GM08714 (cell line): ENCODE results near the gene RFFL.

Experiments used
- H3K4me3 ChIP-seq: fragments of 200-500 bp; sonication (Bioruptor generic); 2 replicates; pipeline ENCODE4 v1.5.1; 2014; ENCODE audit warnings: mild to moderate bottlenecking, low read length, inconsistent platforms
- ZNF274 ChIP-seq: IDR thresholded peaks from 2 replicates; pipeline ENCODE4 v1.6.1; 2012; ENCODE audit warnings: mild to moderate bottlenecking, low read depth, low read length

Gene RFFL

GRCh38 chr17:35069311-35069710 is 5.8 kb upstream of the RFFL start:
- no peak for TF ChIP-seq ZNF274
- H3K4me3 ChIP-seq, result peak overlapping the region; percentile 58; the same call in 1 of the 2 replicates

GRCh38 chr17:35068249-35068648 is 4.7 kb upstream of the RFFL start:
- TF ChIP-seq ZNF274, result no peak
- H3K4me3 ChIP-seq, result peak overlapping the region; percentile 58; the same call in 1 of the 2 replicates

GRCh38 chr17:35065880-35066279 is 2.4 kb upstream of the RFFL start:
- H3K4me3 ChIP-seq, result no peak overlapping the region
- no peak for TF ChIP-seq ZNF274

GRCh38 chr17:35064516-35065215 is 1.2 kb upstream of the RFFL start:
- TF ChIP-seq ZNF274, result no peak
- no peak overlapping the region for H3K4me3 ChIP-seq

- no peak for TF ChIP-seq ZNF274
- H3K4me3 ChIP-seq, result no peak overlapping the region
Measured at GRCh38 chr17:35062308-35062707, 1.2 kb downstream of the RFFL start.

- no peak for TF ChIP-seq ZNF274
- H3K4me3 ChIP-seq, result no peak overlapping the region
Measured at GRCh38 chr17:35057332-35057915, 6.1 kb downstream of the RFFL start.

GRCh38 chr17:35056013-35056412 is 7.5 kb downstream of the RFFL start:
- H3K4me3 ChIP-seq, result no peak overlapping the region
- no peak for TF ChIP-seq ZNF274

- H3K4me3 ChIP-seq, result no peak overlapping the region
- TF ChIP-seq ZNF274, result no peak
Measured at GRCh38 chr17:35053204-35053603, 10.3 kb downstream of the RFFL start.

- H3K4me3 ChIP-seq, result no peak overlapping the region
- no peak for TF ChIP-seq ZNF274
Measured at GRCh38 chr17:35052780-35053179, 10.7 kb downstream of the RFFL start.

GRCh38 chr17:35052241-35052610 is 11.3 kb downstream of the RFFL start:
- no peak for TF ChIP-seq ZNF274
- H3K4me3 ChIP-seq, result peak overlapping the region; percentile 32; the same call in 1 of the 2 replicates

- H3K4me3 ChIP-seq, result peak overlapping the region; percentile 39
- no peak for TF ChIP-seq ZNF274
Measured at GRCh38 chr17:35051579-35052240, 11.8 kb downstream of the RFFL start.

GRCh38 chr17:35051183-35051578 is 12.3 kb downstream of the RFFL start:
- no peak overlapping the region; the same call in 1 of the 2 replicates for H3K4me3 ChIP-seq
- TF ChIP-seq ZNF274, result no peak

- TF ChIP-seq ZNF274, result no peak
- H3K4me3 ChIP-seq, result no peak overlapping the region
Measured at GRCh38 chr17:35050170-35050569, 13.3 kb downstream of the RFFL start.

GRCh38 chr17:35048685-35049379 is 14.7 kb downstream of the RFFL start:
- TF ChIP-seq ZNF274, result no peak
- no peak overlapping the region for H3K4me3 ChIP-seq

GRCh38 chr17:35046740-35047283 is 16.7 kb downstream of the RFFL start:
- H3K4me3 ChIP-seq, result peak overlapping the region; percentile 60
- no peak for TF ChIP-seq ZNF274
